Mesothelial cell of epicardium (in vitro differentiated cells): ENCODE measurements around the gene FAM53B. TPM values are rescaled to one million over a fixed set of nuclear protein-coding genes. Genes with fewer than 3 reads are reported as not detected.

Source experiments
- DNase-seq, 2 experiments: peaks; one replicate each; pipeline ENCODE4 v3.0.0; 2021; ENCODE audit warnings: low spot score in 2 of 2; ENCODE audit not compliant: unreplicated experiment in 2 of 2
- H3K27ac Mint-ChIP-seq: 2 replicates; pipeline ENCODE4 v1.8.0; 2021; ENCODE audit warnings: mixed read lengths
- H3K27me3 Mint-ChIP-seq: 2 replicates; pipeline ENCODE4 v1.8.0; 2021; ENCODE audit warnings: low read depth, mixed read lengths
- H3K36me3 Mint-ChIP-seq: 2 replicates; pipeline ENCODE4 v1.8.0; 2021; ENCODE audit warnings: mixed read lengths
- H3K4me1 Mint-ChIP-seq: 2 replicates; pipeline ENCODE4 v1.8.0; 2021; ENCODE audit warnings: mixed read lengths
- H3K4me3 Mint-ChIP-seq: 2 replicates; pipeline ENCODE4 v1.8.0; 2021; ENCODE audit warnings: mild to moderate bottlenecking, moderate library complexity, mixed read lengths
- H3K9me3 Mint-ChIP-seq: 2 replicates; pipeline ENCODE4 v1.8.0; 2021; ENCODE audit warnings: mixed read lengths
- CTCF ChIP-seq: fragments of 200-600 bp; sonication (generic); IDR thresholded peaks from one replicate; pipeline ENCODE4 v1.5.0; 2021; ENCODE audit warnings: antibody characterized with exemption; ENCODE audit not compliant: unreplicated experiment
- total RNA-seq: library from RNA; stranded (reverse); gene quantifications from 3 replicates; pipeline ENCODE4 v1.2.1, GENCODE V29; 2021

FAM53B gene
- total RNA-seq, 1 donor from 2014 or later = 42.0 TPM

GRCh38 chr10:124741281-124741921, 2.8 kb downstream of the FAM53B start:
- peak in 1 of 2 experiments; percentile 82 for DNase-seq
- H3K36me3 Mint-ChIP-seq = no peaks in the 10 kb centered on the region
- H3K27ac Mint-ChIP-seq = peak overlapping the region; percentile 96
- no peaks in the 10 kb centered on the region for H3K9me3 Mint-ChIP-seq
- H3K4me3 Mint-ChIP-seq = peak overlapping the region; percentile 99
- H3K4me1 Mint-ChIP-seq = peaks cover 78% of the 10 kb centered on the region
- no peaks in the 10 kb centered on the region for H3K27me3 Mint-ChIP-seq
- TF ChIP-seq CTCF = peak; percentile 73

GRCh38 chr10:124740369-124741280, 3.6 kb downstream of the FAM53B start:
- H3K27me3 Mint-ChIP-seq = no peaks in the 10 kb centered on the region
- no peak for TF ChIP-seq CTCF
- peak overlapping the region; percentile 96 for H3K27ac Mint-ChIP-seq
- peak overlapping the region; percentile 99 for H3K4me3 Mint-ChIP-seq
- H3K4me1 Mint-ChIP-seq = peaks cover 76% of the 10 kb centered on the region
- H3K36me3 Mint-ChIP-seq = no peaks in the 10 kb centered on the region
- H3K9me3 Mint-ChIP-seq = no peaks in the 10 kb centered on the region
- no peak for DNase-seq

GRCh38 chr10:124739986-124740368, 4.2 kb downstream of the FAM53B start:
- H3K9me3 Mint-ChIP-seq = no peaks in the 10 kb centered on the region
- H3K4me3 Mint-ChIP-seq = peak overlapping the region; percentile 99
- TF ChIP-seq CTCF = no peak
- DNase-seq = no peak
- H3K27me3 Mint-ChIP-seq = no peaks in the 10 kb centered on the region
- no peaks in the 10 kb centered on the region for H3K36me3 Mint-ChIP-seq
- H3K4me1 Mint-ChIP-seq = peaks cover 74% of the 10 kb centered on the region
- H3K27ac Mint-ChIP-seq = peak overlapping the region; percentile 96

- Mint-ChIP-seq H3K36me3 (no peaks in the 10 kb centered on the region), H3K27me3 (no peaks in the 10 kb centered on the region), H3K4me1 (peaks cover 70% of the 10 kb centered on the region), H3K9me3 (no peaks in the 10 kb centered on the region), H3K27ac (peak overlapping the region; percentile 96), H3K4me3 (peak overlapping the region; percentile 99)
- TF ChIP-seq CTCF = no peak
- no peak for DNase-seq
Observed at GRCh38 chr10:124739119-124739921, 4.9 kb downstream of the FAM53B start.

- DNase-seq = no peak
- H3K9me3 Mint-ChIP-seq = no peaks in the 10 kb centered on the region
- H3K4me1 Mint-ChIP-seq = peaks cover 79% of the 10 kb centered on the region
- no peaks in the 10 kb centered on the region for H3K36me3 Mint-ChIP-seq
- no peaks in the 10 kb centered on the region for H3K27me3 Mint-ChIP-seq
- no peak for TF ChIP-seq CTCF
- peak overlapping the region; percentile 96 for H3K27ac Mint-ChIP-seq
- no peak overlapping the region for H3K4me3 Mint-ChIP-seq
Observed at GRCh38 chr10:124738441-124738840, 5.7 kb downstream of the FAM53B start.
